WTC11 (cell line): ENCODE data around the gene OR8J3.

Experiments used
- ATF2 ChIP-seq: sonication (generic); formaldehyde crosslinking; IDR thresholded peaks from 2 replicates; pipeline ENCODE4 v1.8.1; 2022; ENCODE audit warnings: low read depth, missing genetic modification reagents, borderline replicate concordance
- CTCF ChIP-seq: fragments of 200-600 bp; IDR thresholded peaks from 2 replicates; pipeline ENCODE4 v1.8.0; 2022; ENCODE audit warnings: antibody characterized with exemption
- E2F5 ChIP-seq: sonication (generic); formaldehyde crosslinking; IDR thresholded peaks from 2 replicates; pipeline ENCODE4 v1.8.1; 2022; ENCODE audit warnings: mild to moderate bottlenecking, moderate library complexity, missing genetic modification reagents
- ETV6 ChIP-seq: sonication (generic); formaldehyde crosslinking; IDR thresholded peaks from 2 replicates; pipeline ENCODE4 v1.8.1; 2022; ENCODE audit warnings: mild to moderate bottlenecking, missing genetic modification reagents
- MLX ChIP-seq: sonication (generic); formaldehyde crosslinking; IDR thresholded peaks from 2 replicates; pipeline ENCODE4 v1.8.1; 2023; ENCODE audit warnings: mild to moderate bottlenecking, missing genetic modification reagents, moderate library complexity
- STAT6 ChIP-seq: sonication (generic); formaldehyde crosslinking; conservative IDR thresholded peaks from 2 replicates; pipeline ENCODE4 v1.8.1; 2023; ENCODE audit warnings: mild to moderate bottlenecking, low read depth, missing genetic modification reagents, moderate library complexity
- ZBTB21 ChIP-seq: sonication (generic); formaldehyde crosslinking; IDR thresholded peaks from 2 replicates; pipeline ENCODE4 v1.8.1; 2023; ENCODE audit warnings: mild to moderate bottlenecking, missing genetic modification reagents, borderline replicate concordance

- TF ChIP-seq CTCF = no peak
- TF ChIP-seq STAT6 (CRISPR knock-in tag) = no peak
- no peak for TF ChIP-seq ATF2
- no peak for TF ChIP-seq MLX (CRISPR knock-in tag)
- no peak for TF ChIP-seq E2F5 (CRISPR knock-in tag)
- TF ChIP-seq ETV6 = no peak
- no peak for TF ChIP-seq ZBTB21
Observed at GRCh38 chr11:56140151-56140661, at the start of gene OR8J3.
